HG03520 (cell line): ENCODE results near the gene PLXNA4.

Source experiments
- ATAC-seq: cut with Tn5 transposase; IDR thresholded peaks from one replicate; pipeline ENCODE4 v1.9.1; 2021; ENCODE audit warnings: mild to moderate bottlenecking, moderate library complexity; ENCODE audit not compliant: unreplicated experiment

Gene PLXNA4

GRCh38 chr7:132161976-132162375 is 414.3 kb downstream of the PLXNA4 start:
- no peak for ATAC-seq

- ATAC-seq = no peak
These were observed 414.7 kb downstream of the PLXNA4 start for GRCh38 chr7:132161533-132161915.

- no peak for ATAC-seq
These were observed 415.4 kb downstream of the PLXNA4 start for GRCh38 chr7:132160611-132161532.

GRCh38 chr7:132158841-132159240 is 417.4 kb downstream of the PLXNA4 start:
- no peak for ATAC-seq

GRCh38 chr7:132158166-132158565 is 418.1 kb downstream of the PLXNA4 start:
- no peak for ATAC-seq

GRCh38 chr7:132155715-132156114 is 420.6 kb downstream of the PLXNA4 start:
- no peak for ATAC-seq

GRCh38 chr7:132154695-132155471 is 421.4 kb downstream of the PLXNA4 start:
- no peak for ATAC-seq

GRCh38 chr7:132154248-132154647 is 422.0 kb downstream of the PLXNA4 start:
- ATAC-seq = no peak

GRCh38 chr7:132152131-132152889 is 424.0 kb downstream of the PLXNA4 start:
- ATAC-seq = no peak

GRCh38 chr7:132150711-132151110 is 425.6 kb downstream of the PLXNA4 start:
- no peak for ATAC-seq

GRCh38 chr7:132149436-132150304 is 426.6 kb downstream of the PLXNA4 start:
- no peak for ATAC-seq

- no peak for ATAC-seq
These were observed 427.4 kb downstream of the PLXNA4 start for GRCh38 chr7:132148876-132149275.

- no peak for ATAC-seq
These were observed 430.8 kb downstream of the PLXNA4 start for GRCh38 chr7:132145466-132145865.

- ATAC-seq = no peak
These were observed 431.2 kb downstream of the PLXNA4 start for GRCh38 chr7:132145063-132145462.

- no peak for ATAC-seq
These were observed 434.3 kb downstream of the PLXNA4 start for GRCh38 chr7:132142006-132142405.

GRCh38 chr7:132141109-132141508 is 435.2 kb downstream of the PLXNA4 start:
- no peak for ATAC-seq

- no peak for ATAC-seq
These were observed 435.9 kb downstream of the PLXNA4 start for GRCh38 chr7:132140341-132140740.

- ATAC-seq = no peak
These were observed 437.5 kb downstream of the PLXNA4 start for GRCh38 chr7:132138817-132139216.

- no peak for ATAC-seq
These were observed 438.6 kb downstream of the PLXNA4 start for GRCh38 chr7:132137681-132138080.

GRCh38 chr7:132135746-132136385 is 440.4 kb downstream of the PLXNA4 start:
- no peak for ATAC-seq
